ENCODE results near the gene NTPCR.

NTPCR gene

DNA sequence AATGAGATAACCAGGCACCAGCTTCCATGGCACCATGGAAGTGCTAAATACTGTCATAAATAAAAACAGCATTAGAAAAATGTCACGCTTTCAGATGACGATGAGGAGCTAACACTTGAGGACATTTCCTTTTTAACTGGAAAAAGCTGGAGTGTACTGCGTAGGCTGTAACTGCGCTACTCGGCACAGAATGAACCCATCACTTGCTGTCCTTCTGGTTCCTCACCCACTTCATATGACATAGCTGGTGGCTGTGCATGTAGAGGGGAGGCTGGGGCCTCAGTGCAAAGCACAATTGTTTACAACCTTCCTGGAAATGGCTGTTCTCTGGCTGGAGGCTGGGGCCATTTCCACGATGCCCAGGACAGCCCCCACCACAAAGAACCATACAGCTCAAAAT lies 55.7 kb downstream of the NTPCR start:
- Histone ChIP-seq H3K4me2 (ENCODE audit: low read length) (no peak overlapping the region), H3K9ac (ENCODE audit: low read depth, low read length) (no peak overlapping the region), H3K4me1 (ENCODE audit: control insufficient read depth, insufficient read depth, low read length) (peaks cover 15% of the 10 kb centered on the region), H3K4me3 (ENCODE audit: low read length) (no peak overlapping the region), H3K27me3 (ENCODE audit: control insufficient read depth, insufficient read depth, low read length) (no peaks in the 10 kb centered on the region), H3K36me3 (ENCODE audit: insufficient read depth, low read length) (no peaks in the 10 kb centered on the region), H3K9me3 (replicated peaks; ENCODE audit: low read length) (no peaks in the 10 kb centered on the region)

DNA sequence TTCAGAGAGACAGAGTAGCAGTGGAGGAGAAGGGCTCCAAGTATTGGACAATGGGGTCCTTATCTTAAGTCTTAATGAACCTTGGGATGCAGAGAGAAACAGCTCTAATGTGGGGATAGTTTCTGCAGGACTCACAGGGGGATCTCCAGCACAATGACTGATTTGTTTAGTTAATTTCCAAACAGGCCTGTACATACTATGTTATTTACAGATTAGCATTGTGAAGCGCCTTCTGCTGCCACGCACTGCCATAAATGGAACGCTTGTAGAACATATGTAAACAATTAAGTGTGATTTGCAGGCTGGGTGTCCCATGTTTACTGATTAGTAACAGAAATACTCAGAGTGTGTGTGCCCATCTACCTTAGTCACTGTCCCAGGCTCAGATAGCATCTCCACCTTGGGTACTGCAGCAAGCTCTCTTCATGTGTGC lies 56.1 kb downstream of the NTPCR start:
- no peaks in the 10 kb centered on the region for H3K36me3 ChIP-seq (ENCODE audit: insufficient read depth, low read length)
- no peak overlapping the region for H3K4me2 ChIP-seq (ENCODE audit: low read length)
- H3K4me1 ChIP-seq (ENCODE audit: control insufficient read depth, insufficient read depth, low read length), result peaks cover 15% of the 10 kb centered on the region
- H3K4me3 ChIP-seq (ENCODE audit: low read length), result no peak overlapping the region
- no peaks in the 10 kb centered on the region for H3K9me3 ChIP-seq (replicated peaks; ENCODE audit: low read length)
- H3K9ac ChIP-seq (ENCODE audit: low read depth, low read length), result no peak overlapping the region
- H3K27me3 ChIP-seq (ENCODE audit: control insufficient read depth, insufficient read depth, low read length), result no peaks in the 10 kb centered on the region

DNA sequence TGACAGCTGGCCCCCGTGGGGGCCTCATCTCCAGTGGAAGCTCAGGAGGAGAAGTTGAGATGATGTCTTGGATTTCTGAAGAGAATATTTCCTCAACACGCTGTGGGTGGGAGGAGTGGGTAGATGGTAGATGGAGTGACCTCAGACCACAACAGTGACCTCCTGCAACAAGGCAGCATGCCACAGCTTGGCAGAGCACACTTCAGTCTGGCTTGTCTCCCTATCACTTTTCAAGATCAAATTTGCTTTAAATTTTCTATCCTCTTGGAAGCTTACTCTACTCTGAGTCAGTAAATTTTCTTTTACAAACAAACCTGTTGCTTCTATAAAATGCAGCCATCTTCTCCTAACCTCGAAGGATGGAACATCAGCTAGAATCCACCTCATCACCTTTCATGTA lies 59.7 kb downstream of the NTPCR start:
- Histone ChIP-seq H3K9me3 (replicated peaks; ENCODE audit: low read length) (no peaks in the 10 kb centered on the region), H3K27me3 (ENCODE audit: control insufficient read depth, insufficient read depth, low read length) (no peaks in the 10 kb centered on the region), H3K4me2 (ENCODE audit: low read length) (no peak overlapping the region), H3K4me1 (ENCODE audit: control insufficient read depth, insufficient read depth, low read length) (peaks cover 15% of the 10 kb centered on the region), H3K4me3 (ENCODE audit: low read length) (no peak overlapping the region), H3K36me3 (ENCODE audit: insufficient read depth, low read length) (no peaks in the 10 kb centered on the region), H3K9ac (ENCODE audit: low read depth, low read length) (no peak overlapping the region)

DNA sequence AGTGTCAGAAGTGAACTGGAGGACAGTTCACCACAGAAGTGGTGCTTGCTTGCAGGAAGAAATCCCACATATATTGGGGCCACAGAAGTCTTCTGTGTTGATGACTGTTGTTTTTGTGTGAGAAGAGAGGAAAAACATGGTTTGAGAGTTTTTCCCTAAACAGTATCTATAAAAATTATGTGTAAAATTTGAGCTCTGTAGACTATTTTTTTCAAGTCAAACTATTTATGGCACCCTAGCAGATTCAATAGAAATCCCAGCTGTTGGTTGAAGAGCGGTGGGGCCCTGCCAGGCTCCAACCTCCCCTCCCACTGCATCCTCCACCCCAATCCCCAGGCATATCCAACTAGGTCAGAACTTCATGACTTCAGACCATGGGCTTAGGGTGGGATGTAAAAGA lies 61.6 kb downstream of the NTPCR start:
- peaks cover 7% of the 10 kb centered on the region for H3K4me1 ChIP-seq (ENCODE audit: control insufficient read depth, insufficient read depth, low read length)
- H3K9me3 ChIP-seq (replicated peaks; ENCODE audit: low read length), result no peaks in the 10 kb centered on the region
- no peaks in the 10 kb centered on the region for H3K36me3 ChIP-seq (ENCODE audit: insufficient read depth, low read length)
- no peaks in the 10 kb centered on the region for H3K27me3 ChIP-seq (ENCODE audit: control insufficient read depth, insufficient read depth, low read length)
- H3K4me3 ChIP-seq (ENCODE audit: low read length), result no peak overlapping the region
- H3K9ac ChIP-seq (ENCODE audit: low read depth, low read length), result no peak overlapping the region
- H3K4me2 ChIP-seq (ENCODE audit: low read length), result no peak overlapping the region

DNA sequence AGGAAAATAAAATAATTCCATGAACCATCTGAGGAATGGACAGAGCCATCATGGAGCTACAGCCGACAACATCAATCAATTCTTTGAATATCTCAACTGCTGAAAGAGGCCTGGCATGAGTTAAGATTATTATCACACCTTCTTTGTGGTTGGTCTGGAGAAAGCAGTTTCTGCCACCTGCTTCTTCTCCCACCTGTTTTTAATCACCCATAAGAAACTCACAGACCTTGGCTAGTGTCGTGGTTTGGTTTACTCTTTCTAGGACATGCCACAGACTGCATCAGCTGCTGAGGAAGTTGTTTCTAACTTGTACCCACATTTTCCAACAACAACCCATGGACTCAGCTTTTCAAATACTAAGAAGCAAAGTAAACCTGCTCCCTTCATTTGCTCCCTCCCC lies 65.6 kb downstream of the NTPCR start:
- H3K4me1 ChIP-seq (ENCODE audit: control insufficient read depth, insufficient read depth, low read length), result peaks cover 10% of the 10 kb centered on the region

DNA sequence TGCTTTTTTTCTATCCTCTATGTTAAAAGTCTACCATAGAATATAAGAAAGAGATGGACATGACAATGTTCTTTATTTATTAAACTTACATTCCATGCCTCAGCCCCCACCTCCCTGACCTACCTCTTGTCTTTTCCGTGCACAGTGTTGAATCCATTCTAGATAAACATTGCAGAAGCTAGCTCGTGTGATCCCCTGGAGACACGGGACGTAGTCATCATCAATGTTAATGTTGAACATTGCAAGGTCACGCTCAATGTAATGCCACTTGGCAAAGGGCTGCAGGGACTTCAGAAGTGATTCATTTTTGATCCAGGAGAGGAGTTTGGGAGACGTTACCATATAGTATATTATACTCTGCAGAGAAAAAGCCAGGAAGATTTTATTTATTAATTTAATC lies 66.4 kb downstream of the NTPCR start:
- no peak overlapping the region for H3K4me3 ChIP-seq (ENCODE audit: low read length)
- H3K36me3 ChIP-seq (ENCODE audit: insufficient read depth, low read length), result no peaks in the 10 kb centered on the region
- H3K9me3 ChIP-seq (replicated peaks; ENCODE audit: low read length), result no peaks in the 10 kb centered on the region
- peaks cover 11% of the 10 kb centered on the region for H3K4me1 ChIP-seq (ENCODE audit: control insufficient read depth, insufficient read depth, low read length)
- H3K27me3 ChIP-seq (ENCODE audit: control insufficient read depth, insufficient read depth, low read length), result no peaks in the 10 kb centered on the region
- no peak overlapping the region for H3K9ac ChIP-seq (ENCODE audit: low read depth, low read length)
- no peak overlapping the region for H3K4me2 ChIP-seq (ENCODE audit: low read length)

More for the DNA sequence above, 65.6 kb downstream of the NTPCR start:
- no peaks in the 10 kb centered on the region for H3K9me3 ChIP-seq (replicated peaks; ENCODE audit: low read length)
- H3K9ac ChIP-seq (ENCODE audit: low read depth, low read length), result no peak overlapping the region
- no peaks in the 10 kb centered on the region for H3K36me3 ChIP-seq (ENCODE audit: insufficient read depth, low read length)
- H3K27me3 ChIP-seq (ENCODE audit: control insufficient read depth, insufficient read depth, low read length), result no peaks in the 10 kb centered on the region
- H3K4me2 ChIP-seq (ENCODE audit: low read length), result no peak overlapping the region
- no peak overlapping the region for H3K4me3 ChIP-seq (ENCODE audit: low read length)

DNA sequence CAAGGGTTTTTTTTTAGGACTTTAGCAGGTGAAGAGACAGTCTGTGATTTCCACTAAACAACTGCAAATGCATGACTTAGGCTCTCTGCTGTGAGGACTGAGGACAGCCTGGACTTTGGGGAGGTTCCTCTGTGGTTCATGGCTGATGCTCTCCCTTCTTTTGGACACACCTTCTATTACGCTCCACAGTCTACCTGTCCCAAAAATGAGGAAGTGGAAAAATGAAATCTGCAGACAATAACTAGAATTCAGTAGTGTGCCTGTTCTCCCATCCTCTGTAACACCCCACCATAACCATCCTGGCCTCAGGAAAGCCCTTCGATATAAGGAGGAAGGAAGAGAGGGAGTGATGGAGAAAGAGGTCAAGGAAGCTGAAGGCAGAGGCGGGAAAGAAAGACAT lies 68.7 kb downstream of the NTPCR start:
- H3K27me3 ChIP-seq (ENCODE audit: control insufficient read depth, insufficient read depth, low read length), result no peaks in the 10 kb centered on the region
- no peak overlapping the region for H3K4me3 ChIP-seq (ENCODE audit: low read length)
- no peak overlapping the region for H3K4me2 ChIP-seq (ENCODE audit: low read length)
- no peak overlapping the region for H3K9ac ChIP-seq (ENCODE audit: low read depth, low read length)
- no peaks in the 10 kb centered on the region for H3K9me3 ChIP-seq (replicated peaks; ENCODE audit: low read length)
- H3K4me1 ChIP-seq (ENCODE audit: control insufficient read depth, insufficient read depth, low read length), result peaks cover 11% of the 10 kb centered on the region
- no peaks in the 10 kb centered on the region for H3K36me3 ChIP-seq (ENCODE audit: insufficient read depth, low read length)

DNA sequence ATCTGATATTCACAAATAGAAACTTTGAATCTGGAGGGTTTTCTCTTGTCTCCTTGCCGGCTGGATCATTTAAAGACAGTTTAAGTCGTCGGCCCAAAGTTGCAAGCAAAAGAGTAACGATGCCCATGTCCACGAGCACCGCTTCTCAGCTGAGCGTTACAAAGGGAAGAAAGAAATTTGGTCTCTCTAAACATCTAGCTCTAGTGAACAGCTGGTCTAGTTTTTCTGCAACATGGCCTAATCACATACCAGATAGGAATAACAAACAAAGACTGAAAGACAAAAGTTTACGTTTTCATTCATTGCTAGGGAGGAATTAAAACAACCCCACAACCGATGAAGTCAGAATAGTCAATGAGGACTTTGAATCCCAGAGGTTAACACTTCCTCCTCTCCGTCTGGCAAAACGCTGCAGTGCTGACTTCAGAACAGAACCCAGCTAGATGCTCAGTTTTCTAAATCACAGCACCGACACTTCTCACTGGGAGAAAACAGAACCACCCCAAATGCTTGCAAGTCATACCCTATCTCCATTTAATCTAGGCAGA lies 69.4 kb downstream of the NTPCR start:
- Histone ChIP-seq H3K4me1 (ENCODE audit: control insufficient read depth, insufficient read depth, low read length) (peaks cover 11% of the 10 kb centered on the region), H3K27me3 (ENCODE audit: control insufficient read depth, insufficient read depth, low read length) (no peaks in the 10 kb centered on the region), H3K36me3 (ENCODE audit: insufficient read depth, low read length) (no peaks in the 10 kb centered on the region), H3K4me2 (ENCODE audit: low read length) (no peak overlapping the region), H3K9ac (ENCODE audit: low read depth, low read length) (no peak overlapping the region), H3K4me3 (ENCODE audit: low read length) (no peak overlapping the region), H3K9me3 (replicated peaks; ENCODE audit: low read length) (no peaks in the 10 kb centered on the region)

DNA sequence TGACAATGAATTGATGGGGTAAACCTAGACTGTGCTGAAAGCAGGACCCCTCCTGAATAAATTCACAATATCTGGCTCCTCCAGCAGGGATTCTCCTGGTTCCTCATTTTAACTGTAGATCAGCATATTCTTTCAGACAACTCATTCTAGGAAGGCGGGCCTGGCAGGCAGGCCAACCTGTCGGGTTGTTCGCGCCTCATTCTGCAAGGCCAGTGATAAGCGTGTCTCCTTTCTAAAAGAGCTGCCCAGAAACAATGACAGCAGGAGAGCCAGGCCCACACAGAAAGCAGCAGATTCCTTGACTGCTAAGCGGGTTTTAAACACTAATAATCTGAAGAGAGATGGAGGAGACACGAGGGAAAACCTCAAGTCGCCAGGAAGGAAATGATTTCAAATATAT lies 70.0 kb downstream of the NTPCR start:
- H3K27me3 ChIP-seq (ENCODE audit: control insufficient read depth, insufficient read depth, low read length), result no peaks in the 10 kb centered on the region
- H3K36me3 ChIP-seq (ENCODE audit: insufficient read depth, low read length), result no peaks in the 10 kb centered on the region
- H3K4me3 ChIP-seq (ENCODE audit: low read length), result no peak overlapping the region
- no peak overlapping the region for H3K9ac ChIP-seq (ENCODE audit: low read depth, low read length)
- H3K4me1 ChIP-seq (ENCODE audit: control insufficient read depth, insufficient read depth, low read length), result peaks cover 11% of the 10 kb centered on the region
- no peak overlapping the region for H3K4me2 ChIP-seq (ENCODE audit: low read length)
- no peaks in the 10 kb centered on the region for H3K9me3 ChIP-seq (replicated peaks; ENCODE audit: low read length)

DNA sequence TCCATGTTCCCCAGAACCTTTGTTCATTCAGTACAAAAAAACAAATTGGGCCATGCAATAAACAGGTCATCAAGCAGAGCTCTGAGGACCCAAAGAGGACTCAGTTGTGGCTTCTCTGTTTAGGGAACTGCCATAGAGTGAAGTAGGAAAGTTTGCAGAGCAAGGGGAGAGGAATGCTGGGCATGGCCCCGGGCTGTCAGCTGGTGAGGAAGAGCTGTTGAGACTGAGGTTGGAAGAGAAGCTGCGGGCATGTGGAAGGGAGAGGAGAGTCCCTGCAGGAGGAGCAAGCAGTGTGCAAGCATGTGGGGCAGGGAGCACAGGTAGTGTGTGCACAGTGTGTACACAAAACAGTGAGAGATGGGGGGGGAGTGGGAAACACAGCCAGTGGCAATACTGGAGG lies 71.8 kb downstream of the NTPCR start:
- Histone ChIP-seq H3K9me3 (replicated peaks; ENCODE audit: low read length) (no peaks in the 10 kb centered on the region), H3K4me2 (ENCODE audit: low read length) (no peak overlapping the region), H3K27me3 (ENCODE audit: control insufficient read depth, insufficient read depth, low read length) (no peaks in the 10 kb centered on the region), H3K4me3 (ENCODE audit: low read length) (no peak overlapping the region), H3K4me1 (ENCODE audit: control insufficient read depth, insufficient read depth, low read length) (peaks cover 11% of the 10 kb centered on the region), H3K9ac (ENCODE audit: low read depth, low read length) (no peak overlapping the region), H3K36me3 (ENCODE audit: insufficient read depth, low read length) (no peaks in the 10 kb centered on the region)

DNA sequence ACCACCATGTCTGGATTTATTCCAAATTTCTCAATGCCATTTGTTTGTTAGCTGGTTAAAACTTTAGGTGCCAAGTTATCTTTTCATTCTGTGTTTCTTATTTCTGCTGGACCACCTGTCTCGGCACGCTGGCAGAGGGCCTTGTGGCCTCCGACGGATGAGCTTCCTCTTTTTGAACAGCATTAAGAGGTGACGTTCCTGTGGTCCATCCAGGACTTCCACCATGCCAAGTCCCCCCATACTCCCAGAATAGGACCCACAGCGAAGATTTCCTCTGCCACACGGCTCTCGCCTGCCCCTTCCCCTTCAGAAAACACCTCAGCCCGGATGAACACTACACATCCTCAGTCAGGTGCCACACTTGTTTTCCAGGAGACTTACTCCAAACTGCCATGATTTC lies 73.8 kb downstream of the NTPCR start:
- no peak overlapping the region for H3K4me2 ChIP-seq (ENCODE audit: low read length)

DNA sequence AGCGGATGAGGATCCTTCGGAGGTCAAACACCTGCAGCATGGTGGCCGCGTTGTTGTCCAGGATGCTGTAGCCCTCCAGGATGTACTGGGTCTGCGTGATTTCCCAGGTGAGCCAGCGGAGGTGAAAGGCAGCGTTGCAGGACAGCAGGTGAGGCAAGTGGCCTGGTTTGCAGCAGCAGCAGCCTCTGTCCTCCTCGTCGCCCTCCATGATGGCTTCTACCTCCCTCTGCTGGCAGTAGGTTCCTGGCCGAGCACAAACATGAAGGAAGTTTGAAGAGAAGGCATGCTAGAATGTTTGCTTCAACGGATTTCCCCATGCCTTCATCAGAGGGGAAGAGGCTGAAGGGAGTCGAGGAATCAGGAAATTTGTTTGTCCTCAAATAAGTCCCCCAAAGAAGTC lies 74.7 kb downstream of the NTPCR start:
- no peaks in the 10 kb centered on the region for H3K36me3 ChIP-seq (ENCODE audit: insufficient read depth, low read length)
- H3K27me3 ChIP-seq (ENCODE audit: control insufficient read depth, insufficient read depth, low read length), result no peaks in the 10 kb centered on the region
- no peak overlapping the region for H3K9ac ChIP-seq (ENCODE audit: low read depth, low read length)
- no peaks in the 10 kb centered on the region for H3K9me3 ChIP-seq (replicated peaks; ENCODE audit: low read length)
- H3K4me2 ChIP-seq (ENCODE audit: low read length), result no peak overlapping the region
- no peak overlapping the region for H3K4me3 ChIP-seq (ENCODE audit: low read length)
- H3K4me1 ChIP-seq (ENCODE audit: control insufficient read depth, insufficient read depth, low read length), result peaks cover 9% of the 10 kb centered on the region

More for the DNA sequence above, 73.8 kb downstream of the NTPCR start:
- no peaks in the 10 kb centered on the region for H3K36me3 ChIP-seq (ENCODE audit: insufficient read depth, low read length)
- peaks cover 11% of the 10 kb centered on the region for H3K4me1 ChIP-seq (ENCODE audit: control insufficient read depth, insufficient read depth, low read length)
- no peak overlapping the region for H3K9ac ChIP-seq (ENCODE audit: low read depth, low read length)
- no peaks in the 10 kb centered on the region for H3K27me3 ChIP-seq (ENCODE audit: control insufficient read depth, insufficient read depth, low read length)
- H3K9me3 ChIP-seq (replicated peaks; ENCODE audit: low read length), result no peaks in the 10 kb centered on the region
- no peak overlapping the region for H3K4me3 ChIP-seq (ENCODE audit: low read length)

Measured in skeletal muscle satellite cell (primary cell).